Panc1 (cell line): ENCODE data around the gene TEAD2.

Source experiments
- CTCF ChIP-seq: fragments of 450-650 bp; IDR thresholded peaks from 2 replicates; pipeline ENCODE4 v1.5.1; 2017; ENCODE audit warnings: mild to moderate bottlenecking
- POLR2AphosphoS5 ChIP-seq: IDR thresholded peaks from 2 replicates; pipeline ENCODE4 v1.6.1; 2012; ENCODE audit warnings: mild to moderate bottlenecking, low read depth, low read length, moderate library complexity
- REST ChIP-seq, 2 experiments: IDR thresholded peaks; 2 replicates each; pipeline ENCODE4 v1.6.1; 2011 to 2012; ENCODE audit warnings: low read depth in 2 of 2, control low read depth in 1 of 2, low read length in 1 of 2, mild to moderate bottlenecking in 1 of 2, moderate library complexity in 1 of 2; ENCODE audit not compliant: insufficient read depth in 1 of 2
- SIN3A ChIP-seq: IDR thresholded peaks from 2 replicates; pipeline ENCODE4 v1.6.1; 2012; ENCODE audit warnings: low read depth, mild to moderate bottlenecking, low read length, moderate library complexity, borderline replicate concordance; ENCODE audit not compliant: insufficient read depth
- TCF7L2 ChIP-seq: IDR thresholded peaks from 2 replicates; pipeline ENCODE4 v1.6.1; 2011; ENCODE audit warnings: mild to moderate bottlenecking, low read depth, low read length, inconsistent platforms

GRCh38 chr19:49309087-49309486 is 53.1 kb downstream of the TEAD2 start:
- no peak for TF ChIP-seq REST (IDR thresholded peaks at IDR 0.05; ENCODE audit: insufficient read depth in 1 of 2, low read depth in 2 of 2, low read length in 1 of 2)
- TF ChIP-seq CTCF = no peak
- no peak for TF ChIP-seq POLR2AphosphoS5
- TF ChIP-seq SIN3A = no peak
- TF ChIP-seq TCF7L2 = no peak
